Liver (tissue), 9 donors: ENCODE data around the gene PRKAB1. TPM values are rescaled to one million over a fixed set of nuclear protein-coding genes. Genes with fewer than 3 reads are reported as not detected.

Experiments
- DNase-seq: peaks from one replicate; pipeline ENCODE4 v3.0.0-alpha.2; 2017; ENCODE audit warnings: low spot score
- H3K27ac ChIP-seq, 2 donors: one replicate each; pipeline ENCODE4 v1.7.0; 2013; ENCODE audit warnings: inconsistent platforms in 2 of 2, low read length in 2 of 2, control low read depth in 1 of 2, low read depth in 1 of 2, mild to moderate bottlenecking in 1 of 2
- H3K27me3 ChIP-seq, 4 donors: one replicate each; pipeline versions ENCODE4 v1.6.1 to v1.7.0; 2013; ENCODE audit warnings: low read length in 3 of 4, inconsistent platforms in 1 of 4, mild to moderate bottlenecking in 1 of 4, moderate library complexity in 1 of 4; ENCODE audit not compliant: control insufficient read depth in 4 of 4, insufficient read depth in 4 of 4
- H3K36me3 ChIP-seq, 4 donors: one replicate each; pipeline versions ENCODE4 v1.6.1 to v1.7.0; 2013; ENCODE audit warnings: low read length in 3 of 4, mild to moderate bottlenecking in 3 of 4, low read depth in 1 of 4, moderate library complexity in 1 of 4; ENCODE audit not compliant: control insufficient read depth in 4 of 4, insufficient read depth in 3 of 4
- H3K4me1 ChIP-seq, 4 donors: one replicate each; pipeline versions ENCODE4 v1.6.1 to v1.7.0; 2013; ENCODE audit warnings: low read length in 3 of 4, mild to moderate bottlenecking in 3 of 4, moderate library complexity in 1 of 4; ENCODE audit not compliant: control insufficient read depth in 4 of 4, insufficient read depth in 4 of 4
- H3K4me3 ChIP-seq, 3 donors: one replicate each; pipeline versions ENCODE4 v1.6.1 to v1.7.0; 2013; ENCODE audit warnings: low read length in 3 of 3, control low read depth in 1 of 3, low read depth in 1 of 3, mild to moderate bottlenecking in 1 of 3
- H3K9ac ChIP-seq, 2 donors: one replicate each; pipeline ENCODE4 v1.7.0; 2013; ENCODE audit warnings: low read length in 2 of 2, mild to moderate bottlenecking in 2 of 2, moderate library complexity in 2 of 2, control low read depth in 1 of 2, low read depth in 1 of 2
- H3K9me3 ChIP-seq, 4 donors: one replicate each; pipeline versions ENCODE4 v1.6.1 to v1.7.0; 2013; ENCODE audit warnings: low read length in 3 of 4; ENCODE audit not compliant: control insufficient read depth in 4 of 4
- CTCF ChIP-seq: fragments of 150-350 bp; IDR thresholded peaks from 2 replicates; pipeline ENCODE4 v1.5.1; 2017; ENCODE audit warnings: improper control_type of control experiment, low read depth, low read length; ENCODE audit not compliant: missing input control
- FOXA2 ChIP-seq: IDR thresholded peaks from 2 replicates; pipeline ENCODE4 v1.6.1; 2016; ENCODE audit warnings: antibody characterized with exemption
- HNF4G ChIP-seq: IDR thresholded peaks from 2 replicates; pipeline ENCODE4 v1.6.1; 2016; ENCODE audit warnings: antibody characterized with exemption
- JUND ChIP-seq, 2 donors: IDR thresholded peaks; 2 replicates each; pipeline ENCODE4 v1.6.1; 2016; ENCODE audit warnings: antibody characterized with exemption in 2 of 2
- MAX ChIP-seq: IDR thresholded peaks from 2 replicates; pipeline ENCODE4 v1.6.1; 2016; ENCODE audit warnings: antibody characterized with exemption
- NR2F2 ChIP-seq: IDR thresholded peaks from 2 replicates; pipeline ENCODE4 v1.6.1; 2016; ENCODE audit warnings: antibody characterized with exemption
- RAD21 ChIP-seq, 2 donors: IDR thresholded peaks; 2 replicates each; pipeline ENCODE4 v1.6.1; 2016; ENCODE audit warnings: antibody characterized with exemption in 2 of 2, mild to moderate bottlenecking in 2 of 2
- REST ChIP-seq: IDR thresholded peaks from 2 replicates; pipeline ENCODE4 v1.6.1; 2016; ENCODE audit warnings: antibody characterized with exemption, mild to moderate bottlenecking
- YY1 ChIP-seq: IDR thresholded peaks from 2 replicates; pipeline ENCODE4 v1.6.1; 2016; ENCODE audit warnings: antibody characterized with exemption, mild to moderate bottlenecking
- WGBS: extraction: QIAGEN DNeasy Blood & Tissue Kit; methylation state at CpG from one replicate; pipeline ENCODE4 v1.1.7; 2013; 5-methylcytosine and 5-hydroxymethylcytosine counted together
- polyA plus RNA-seq, 2 donors: library from polyadenylated mRNA; stranded (reverse) in 1 of 2; unstranded in 1 of 2; fragments of 200-250 nt in 1 of 2; fragments of >200 nt in 1 of 2; fragmentation: Nextera tagmentation in 1 of 2; extraction: Ambion mirVana in 1 of 2; gene quantifications; one replicate each; pipeline versions ENCODE4 v1.2.1 to v1.2.3, GENCODE V29; 2013 to 2015
- total RNA-seq, 2 donors: library from RNA; depleted of rRNA; stranded (reverse); fragments of >200 nt; gene quantifications; one replicate each; pipeline ENCODE4 v1.2.3, GENCODE V29; 2014
- donor health status: healthy.
- donor health status: healthy.
- donor health status: healthy.
- donor health status: healthy.
- donor health status: healthy.

Gene PRKAB1
- total and polyA plus RNA-seq, 4 donors = 10.5 to 29.9 (median 11.3) TPM

- no peaks in the 10 kb centered on the region for H3K27me3 ChIP-seq
- H3K9me3 ChIP-seq = no peaks in the 10 kb centered on the region
- 71% methylated on average over 6 of the region's 6 CpGs for WGBS
- H3K36me3 ChIP-seq = no peaks in the 10 kb centered on the region
- no peak overlapping the region for H3K4me3 ChIP-seq
- no peak overlapping the region for H3K9ac ChIP-seq
- TF ChIP-seq RAD21 (IDR thresholded peaks at IDR 0.05) = no peak
- TF ChIP-seq REST = no peak
- no peak for TF ChIP-seq NR2F2
- TF ChIP-seq HNF4G = no peak
- H3K4me1 ChIP-seq = no peaks in the 10 kb centered on the region
- H3K27ac ChIP-seq = no peak overlapping the region
- no peak for DNase-seq
Measured at GRCh38 chr12:119634743-119635142, 33.2 kb upstream of the PRKAB1 start.

- no peak for DNase-seq
- H3K9me3 ChIP-seq = no peaks in the 10 kb centered on the region
- 71% methylated on average over 4 of the region's 4 CpGs for WGBS
- H3K36me3 ChIP-seq = no peaks in the 10 kb centered on the region
- no peak overlapping the region for H3K4me3 ChIP-seq
- H3K4me1 ChIP-seq = no peaks in the 10 kb centered on the region
- H3K27ac ChIP-seq = no peak overlapping the region
- no peaks in the 10 kb centered on the region for H3K27me3 ChIP-seq
- no peak overlapping the region for H3K9ac ChIP-seq
- no peak for TF ChIP-seq YY1
- TF ChIP-seq CTCF = no peak
- no peak for TF ChIP-seq MAX
- TF ChIP-seq JUND (IDR thresholded peaks at IDR 0.05) = no peak
Measured at GRCh38 chr12:119642986-119643385, 24.9 kb upstream of the PRKAB1 start.

GRCh38 chr12:119644930-119645329 is 23.0 kb upstream of the PRKAB1 start:
- DNase-seq = no peak
- no peak overlapping the region for H3K9ac ChIP-seq
- WGBS = 92% methylated on average over 3 of the region's 3 CpGs

More at GRCh38 chr12:119644930-119645329, 23.0 kb upstream of the PRKAB1 start:
- H3K27ac ChIP-seq = no peak overlapping the region
- no peak overlapping the region for H3K4me3 ChIP-seq
- TF ChIP-seq HNF4G (no peak), FOXA2 (no peak), MAX (no peak)
- no peaks in the 10 kb centered on the region for H3K9me3 ChIP-seq
- H3K27me3 ChIP-seq = no peaks in the 10 kb centered on the region
- H3K4me1 ChIP-seq = no peaks in the 10 kb centered on the region
- no peaks in the 10 kb centered on the region for H3K36me3 ChIP-seq
